ENCODE measurements around the gene OCEL1. TPM values are rescaled to one million over a fixed set of nuclear protein-coding genes. Genes with fewer than 3 reads are reported as not detected.
A peak's percentile ranks its signal among the peaks of the same experiment; 100 is the strongest.

The OCEL1 gene
- total RNA-seq, 1 donor from 2014 or later, result 10.4 TPM

DNA sequence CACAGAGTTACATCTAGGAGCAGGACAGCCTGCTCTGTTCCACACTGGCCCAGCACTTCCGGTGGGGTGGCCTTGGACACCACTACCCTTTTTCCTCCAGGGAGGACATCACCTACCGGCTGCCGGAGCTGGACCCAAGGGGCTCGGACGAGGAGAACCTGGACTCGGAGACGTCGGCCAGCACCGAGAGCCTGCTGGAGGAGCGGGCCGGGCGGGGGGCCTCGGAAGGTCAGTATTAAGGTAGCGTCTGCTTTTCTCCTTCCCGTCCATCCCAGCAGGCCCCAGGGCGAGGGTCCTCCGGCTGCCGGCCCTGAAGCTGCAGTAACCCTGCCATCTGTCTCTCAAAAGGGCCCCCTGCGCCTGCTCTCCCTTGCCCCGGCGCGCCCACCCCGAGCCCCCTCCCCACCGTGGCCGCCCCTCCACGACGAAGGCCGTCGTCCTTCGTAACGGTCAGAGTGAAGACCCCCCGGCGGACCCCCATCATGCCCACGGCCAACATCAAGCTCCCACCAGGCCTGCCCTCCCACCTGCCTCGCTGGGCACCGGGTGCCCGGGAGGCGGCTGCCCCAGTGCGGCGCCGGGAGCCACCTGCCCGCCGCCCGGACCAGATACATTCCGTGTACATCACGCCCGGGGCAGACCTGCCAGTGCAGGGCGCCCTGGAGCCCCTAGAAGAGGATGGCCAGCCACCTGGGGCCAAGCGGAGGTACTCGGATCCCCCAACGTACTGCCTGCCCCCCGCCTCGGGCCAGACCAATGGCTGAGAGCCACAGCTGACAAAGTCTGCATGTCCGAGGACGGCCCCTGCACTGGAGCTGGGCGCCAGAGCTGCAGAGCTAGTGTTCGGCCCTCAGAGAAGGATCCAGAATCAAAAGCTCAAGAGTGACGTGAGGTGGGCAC lies 14.2 kb upstream of the OCEL1 start:
- no peak overlapping the region for H3K27ac Mint-ChIP-seq (ENCODE audit: unreplicated experiment)
- H3K4me1 Mint-ChIP-seq, result peaks cover 16% of the 10 kb centered on the region
- no peaks in the 10 kb centered on the region for H3K9me3 Mint-ChIP-seq
- peak overlapping the region; percentile 1 for H3K4me3 Mint-ChIP-seq
- peaks cover 21% of the 10 kb centered on the region for H3K36me3 Mint-ChIP-seq (ENCODE audit: low read depth)
- no peak for DNase-seq (ENCODE audit: low read depth, low spot score)
- TF ChIP-seq, protein P1, sequence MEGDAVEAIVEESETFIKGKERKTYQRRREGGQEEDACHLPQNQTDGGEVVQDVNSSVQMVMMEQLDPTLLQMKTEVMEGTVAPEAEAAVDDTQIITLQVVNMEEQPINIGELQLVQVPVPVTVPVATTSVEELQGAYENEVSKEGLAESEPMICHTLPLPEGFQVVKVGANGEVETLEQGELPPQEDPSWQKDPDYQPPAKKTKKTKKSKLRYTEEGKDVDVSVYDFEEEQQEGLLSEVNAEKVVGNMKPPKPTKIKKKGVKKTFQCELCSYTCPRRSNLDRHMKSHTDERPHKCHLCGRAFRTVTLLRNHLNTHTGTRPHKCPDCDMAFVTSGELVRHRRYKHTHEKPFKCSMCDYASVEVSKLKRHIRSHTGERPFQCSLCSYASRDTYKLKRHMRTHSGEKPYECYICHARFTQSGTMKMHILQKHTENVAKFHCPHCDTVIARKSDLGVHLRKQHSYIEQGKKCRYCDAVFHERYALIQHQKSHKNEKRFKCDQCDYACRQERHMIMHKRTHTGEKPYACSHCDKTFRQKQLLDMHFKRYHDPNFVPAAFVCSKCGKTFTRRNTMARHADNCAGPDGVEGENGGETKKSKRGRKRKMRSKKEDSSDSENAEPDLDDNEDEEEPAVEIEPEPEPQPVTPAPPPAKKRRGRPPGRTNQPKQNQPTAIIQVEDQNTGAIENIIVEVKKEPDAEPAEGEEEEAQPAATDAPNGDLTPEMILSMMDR (conservative IDR thresholded peaks at IDR 0.05), result no peak
- H3K27me3 Mint-ChIP-seq (ENCODE audit: low read depth), result peaks cover 3% of the 10 kb centered on the region

DNA sequence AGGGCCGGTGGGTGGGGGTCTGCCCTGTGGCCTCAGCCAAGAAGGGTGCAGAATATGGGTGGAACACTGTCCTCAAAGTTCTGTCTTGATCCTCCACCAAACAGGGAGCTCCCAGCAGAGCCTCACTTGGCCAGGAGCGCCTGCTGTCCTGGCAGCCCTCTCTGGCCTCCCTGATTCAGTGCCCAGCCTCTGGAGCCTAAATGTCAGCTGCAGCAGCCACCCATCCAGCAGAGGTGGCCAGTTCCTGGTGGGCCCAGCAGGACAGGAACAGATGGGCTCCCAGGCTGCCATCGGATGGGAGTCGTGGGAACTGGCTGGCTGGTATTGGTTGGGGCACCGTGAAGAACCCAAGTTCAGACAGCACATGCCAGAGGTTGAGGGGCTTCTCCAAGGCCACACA lies 12.7 kb upstream of the OCEL1 start:
- Mint-ChIP-seq H3K4me1 (peaks cover 16% of the 10 kb centered on the region), H3K4me3 (peak overlapping the region; percentile 19), H3K36me3 (ENCODE audit: low read depth) (peaks cover 17% of the 10 kb centered on the region), H3K27me3 (ENCODE audit: low read depth) (peaks cover 3% of the 10 kb centered on the region), H3K27ac (ENCODE audit: unreplicated experiment) (no peak overlapping the region), H3K9me3 (no peaks in the 10 kb centered on the region)
- TF ChIP-seq, protein P1 (conservative IDR thresholded peaks at IDR 0.05), result no peak
- DNase-seq (ENCODE audit: low read depth, low spot score), result no peak

DNA sequence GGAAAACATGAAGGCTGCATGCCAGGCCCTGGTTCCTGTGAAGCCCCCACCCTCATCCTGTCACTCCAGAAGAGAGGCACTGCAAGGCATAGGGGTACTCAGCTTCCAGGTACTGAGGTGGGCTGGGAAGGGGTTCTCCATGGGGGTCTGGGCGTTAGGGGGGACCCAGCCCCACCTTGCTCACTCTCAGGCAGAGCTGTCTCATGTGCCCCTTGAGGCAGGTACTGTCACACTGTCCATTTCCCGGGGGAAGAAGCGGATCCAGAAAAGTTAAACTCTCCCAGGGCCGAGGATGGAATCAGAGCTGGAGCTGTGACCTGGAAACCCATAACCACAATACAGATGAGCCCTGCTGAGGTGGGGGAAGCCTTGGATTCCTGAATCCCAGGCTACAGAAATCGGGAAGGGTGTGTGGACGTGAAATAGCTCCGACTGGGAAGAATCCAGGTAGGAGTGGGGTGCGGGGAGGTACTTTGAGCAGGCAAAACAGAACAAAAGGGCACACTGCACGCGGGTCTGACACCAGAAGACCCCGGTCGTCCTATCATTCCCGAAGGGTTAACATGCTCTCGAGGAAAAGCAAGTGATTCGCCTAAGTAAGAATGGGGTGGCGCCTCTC lies 11.4 kb upstream of the OCEL1 start:
- H3K4me1 Mint-ChIP-seq, result peaks cover 21% of the 10 kb centered on the region
- peaks cover 3% of the 10 kb centered on the region for H3K27me3 Mint-ChIP-seq (ENCODE audit: low read depth)
- no peaks in the 10 kb centered on the region for H3K9me3 Mint-ChIP-seq
- TF ChIP-seq, protein P1 (conservative IDR thresholded peaks at IDR 0.05), result no peak
- H3K27ac Mint-ChIP-seq (ENCODE audit: unreplicated experiment), result peak overlapping the region; percentile 96
- H3K36me3 Mint-ChIP-seq (ENCODE audit: low read depth), result peaks cover 8% of the 10 kb centered on the region
- no peak for DNase-seq (ENCODE audit: low read depth, low spot score)
- peak overlapping the region; percentile 91 for H3K4me3 Mint-ChIP-seq

DNA sequence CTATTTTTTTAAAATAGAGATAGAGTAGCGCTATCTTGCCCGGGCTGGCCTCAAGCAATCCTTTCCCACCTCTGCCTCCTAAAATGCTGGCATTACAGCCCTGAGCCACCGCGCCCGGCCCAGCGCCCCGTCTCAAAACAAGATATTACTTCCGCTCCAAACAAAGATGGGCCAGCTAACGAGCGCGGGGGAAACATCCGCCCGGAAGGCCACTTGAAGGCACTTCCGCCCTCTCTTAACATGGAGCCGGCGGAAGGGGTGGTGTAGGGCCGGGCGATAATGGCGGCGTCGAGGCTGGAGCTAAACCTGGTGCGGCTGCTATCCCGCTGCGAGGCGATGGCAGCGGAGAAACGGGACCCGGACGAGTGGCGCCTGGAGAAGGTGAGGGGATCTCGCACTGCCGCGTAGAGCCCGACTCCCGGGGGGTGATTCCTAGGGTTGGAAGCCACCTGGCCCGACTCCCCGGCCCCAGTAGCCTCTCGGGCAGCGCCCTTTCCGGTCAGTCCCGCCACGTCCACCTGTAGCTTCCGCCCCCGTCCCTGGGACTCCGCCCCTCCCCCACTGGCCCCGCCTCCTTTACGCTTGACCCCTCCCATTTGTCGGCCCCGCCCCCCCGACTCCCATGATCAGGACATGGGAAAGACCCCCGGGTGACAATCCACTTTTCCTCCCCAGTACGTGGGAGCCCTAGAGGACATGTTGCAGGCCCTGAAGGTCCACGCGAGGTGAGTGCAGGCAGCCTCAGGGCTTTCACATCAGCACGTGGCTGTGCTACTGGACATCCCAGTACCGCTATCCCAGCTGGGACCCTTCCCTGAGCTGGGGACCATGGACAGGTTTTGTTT lies 10.7 kb upstream of the OCEL1 start, which contains the start of gene USE1:
Gene USE1 (plus strand): TSS at position 231 of the 845 bp plus-strand sequence. CDS start 49 bp downstream, at position 280.
- peak; percentile 75 for DNase-seq (ENCODE audit: low read depth, low spot score)
- Mint-ChIP-seq H3K9me3 (no peaks in the 10 kb centered on the region), H3K4me1 (peaks cover 25% of the 10 kb centered on the region), H3K4me3 (peak within 1 kb of the TSS; percentile 91), H3K27ac (ENCODE audit: unreplicated experiment) (peak within 1 kb of the TSS; percentile 96), H3K36me3 (ENCODE audit: low read depth) (peaks cover 8% of the 10 kb centered on the region), H3K27me3 (ENCODE audit: low read depth) (peaks cover 3% of the 10 kb centered on the region)
- TF ChIP-seq, protein P1 (conservative IDR thresholded peaks at IDR 0.05), result no peak

DNA sequence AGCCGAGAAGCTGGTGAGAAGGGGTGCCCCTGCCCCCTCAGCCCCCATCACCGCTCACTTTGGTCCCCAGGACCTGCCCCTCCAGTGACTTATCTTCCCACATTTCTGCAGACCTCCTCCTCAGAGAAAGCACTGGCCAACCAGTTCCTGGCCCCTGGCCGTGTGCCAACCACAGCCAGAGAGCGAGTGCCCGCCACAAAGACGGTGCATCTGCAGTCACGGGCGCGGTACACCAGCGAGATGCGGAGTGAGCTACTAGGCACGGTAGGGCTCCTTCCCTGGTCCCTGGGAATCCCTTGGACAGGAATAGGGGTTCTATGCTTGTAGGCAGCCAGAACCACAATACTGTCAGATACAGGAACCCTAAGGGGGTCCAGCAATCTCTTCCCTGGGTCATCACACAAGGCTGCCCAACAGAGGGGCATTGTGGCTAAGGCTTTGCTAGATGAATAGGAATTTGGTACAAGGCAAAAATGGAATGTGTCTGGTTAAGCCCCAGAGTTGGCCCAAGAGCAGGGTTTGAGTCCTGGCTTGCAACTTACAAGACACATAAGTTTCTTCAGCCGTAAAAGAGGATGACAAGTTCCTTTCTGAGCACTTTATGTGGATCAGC lies 9.9 kb upstream of the OCEL1 start:
- Mint-ChIP-seq H3K9me3 (no peaks in the 10 kb centered on the region), H3K27me3 (ENCODE audit: low read depth) (peaks cover 3% of the 10 kb centered on the region), H3K4me3 (peak overlapping the region; percentile 91), H3K36me3 (ENCODE audit: low read depth) (peaks cover 8% of the 10 kb centered on the region), H3K27ac (ENCODE audit: unreplicated experiment) (no peak overlapping the region), H3K4me1 (peaks cover 28% of the 10 kb centered on the region)
- DNase-seq (ENCODE audit: low read depth, low spot score), result no peak
- TF ChIP-seq, protein P1 (conservative IDR thresholded peaks at IDR 0.05), result no peak

Data from neural crest cell (in vitro differentiated cells).